ENCODE data around the gene ZBTB32.

GRCh38 chr19:35710784-35711723 is 6.7 kb downstream of the ZBTB32 start:
- TF ChIP-seq CTCF (conservative IDR thresholded peaks at IDR 0.05) (no peak), ZFX (IDR thresholded peaks at IDR 0.05) (no peak)
